A549 (cell line): ENCODE measurements around the gene TTC19. TPM values are rescaled to one million over a fixed set of nuclear protein-coding genes. Genes with fewer than 3 reads are reported as not detected.

Experiments used
- ATAC-seq, 2 experiments: fragments of 200-7000 bp in 1 of 2; fragments of >200 bp in 1 of 2; cut with Nextera tagmentation in 1 of 2; cut with Tn5 transposase in 1 of 2; 3 replicates each; pipeline versions ENCODE4 v1.8.0 to v1.9.1; 2018 to 2020; ENCODE audit warnings: mild to moderate bottlenecking in 1 of 2, moderate library complexity in 1 of 2
- CTCF ChIA-PET: fragments of 300-600 bp; sonication (Branson Sonifier 250); formaldehyde crosslinking; extraction: SDS; loops from one replicate; lab custom pipeline; 2021; ENCODE audit warnings: antibody characterized with exemption, inconsistent platforms; lab: Yijun Ruan, JAX
- POLR2A ChIA-PET: fragments of 350-600 bp; formaldehyde crosslinking; extraction: SDS; loops from one replicate; lab custom pipeline; 2021; ENCODE audit warnings: antibody characterized with exemption, inconsistent platforms; lab: Yijun Ruan, JAX
- DNase-seq, 2 experiments: peaks; one replicate each; pipeline versions ENCODE4 v3.0.0 to v3.0.0-alpha.2; 2011 to 2016; ENCODE audit warnings: low read depth in 1 of 2, low spot score in 1 of 2
- FAIRE-seq: peaks from 2 replicates; lab custom pipeline; 2011; peaks lifted over from hg19 to GRCh38; lab: Jason Lieb, UNC
- H3K27ac ChIP-seq, 2 experiments: fragments of >200 bp; sonication (Bioruptor Twin); formaldehyde crosslinking; 3 replicates each; pipeline ENCODE4 v1.5.1; 2016 to 2017
- H3K4me1 ChIP-seq: fragments of >200 bp; sonication (Bioruptor Twin); formaldehyde crosslinking; 3 replicates; pipeline ENCODE4 v1.6.1; 2016
- H3K4me2 ChIP-seq: fragments of >200 bp; sonication (Bioruptor Twin); formaldehyde crosslinking; 3 replicates; pipeline ENCODE4 v1.6.1; 2016
- H3K4me3 ChIP-seq: fragments of >200 bp; sonication (Bioruptor Twin); formaldehyde crosslinking; 3 replicates; pipeline ENCODE4 v1.5.1; 2016
- H3K9me3 ChIP-seq: fragments of >200 bp; sonication (Bioruptor Twin); formaldehyde crosslinking; 3 replicates; pipeline ENCODE4 v1.6.1; 2016
- CBX2 ChIP-seq: fragments of 200-600 bp; sonication (generic); IDR thresholded peaks from 2 replicates; pipeline ENCODE4 v1.6.1; 2016; ENCODE audit warnings: low read depth, mild to moderate bottlenecking, borderline replicate concordance
- CEBPB ChIP-seq, 2 experiments: fragments of >200 bp in 1 of 2; sonication (Bioruptor Twin) in 1 of 2; formaldehyde crosslinking in 1 of 2; IDR thresholded peaks; 2 replicates each; pipeline ENCODE4 v1.6.1; 2012 to 2016
- CHD4 ChIP-seq: fragments of 200-600 bp; sonication (generic); IDR thresholded peaks from 2 replicates; pipeline ENCODE4 v1.6.1; 2016; ENCODE audit warnings: antibody characterized with exemption, mild to moderate bottlenecking, borderline replicate concordance
- EP300 ChIP-seq, 2 experiments: fragments of >200 bp; sonication (Bioruptor Twin); formaldehyde crosslinking; IDR thresholded peaks; 2 replicates in 1 of 2; 3 replicates in 1 of 2; pipeline ENCODE4 v1.6.1; 2016 to 2017
- FOXS1 ChIP-seq: fragments of 250-450 bp; sonication (Bioruptor Pico); IDR thresholded peaks from 2 replicates; pipeline ENCODE4 v1.5.0; 2020; ENCODE audit warnings: mild to moderate bottlenecking, moderate library complexity
- GATA3 ChIP-seq: IDR thresholded peaks from 2 replicates; pipeline ENCODE4 v1.6.1; 2012; ENCODE audit warnings: borderline replicate concordance
- HDAC2 ChIP-seq: fragments of 200-600 bp; sonication (generic); IDR thresholded peaks from 2 replicates; pipeline ENCODE4 v1.6.1; 2016
- HEYL ChIP-seq: fragments of 250-450 bp; sonication (Bioruptor Pico); IDR thresholded peaks from 2 replicates; pipeline ENCODE4 v1.8.0; 2021; ENCODE audit warnings: mild to moderate bottlenecking, moderate library complexity
- HOXA7 ChIP-seq: fragments of 250-450 bp; sonication (Bioruptor Pico); IDR thresholded peaks from 2 replicates; pipeline ENCODE4 v1.5.0; 2020; ENCODE audit warnings: mild to moderate bottlenecking, moderate library complexity
- KDM1A ChIP-seq: fragments of 200-600 bp; sonication (generic); IDR thresholded peaks from 2 replicates; pipeline ENCODE4 v1.6.1; 2016; ENCODE audit warnings: low read depth, mild to moderate bottlenecking
- NFE2L2 ChIP-seq: fragments of 150-350 bp; conservative IDR thresholded peaks from 2 replicates; pipeline ENCODE4 v1.6.1; 2014; ENCODE audit warnings: low read length
- NR3C1 ChIP-seq: fragments of >200 bp; sonication (Bioruptor Twin); formaldehyde crosslinking; IDR thresholded peaks from 3 replicates; pipeline ENCODE4 v1.6.1; 2017
- PHF8 ChIP-seq: fragments of 200-600 bp; sonication (generic); IDR thresholded peaks from 2 replicates; pipeline ENCODE4 v1.6.1; 2016; ENCODE audit warnings: low read depth, mild to moderate bottlenecking, antibody characterized with exemption, moderate library complexity, borderline replicate concordance
- RFX5 ChIP-seq: fragments of 450-650 bp; IDR thresholded peaks from 2 replicates; pipeline ENCODE4 v1.7.1; 2014; ENCODE audit warnings: antibody characterized with exemption, mild to moderate bottlenecking, moderate library complexity
- SMC3 ChIP-seq: fragments of >200 bp; sonication (Bioruptor Twin); formaldehyde crosslinking; IDR thresholded peaks from 3 replicates; pipeline ENCODE4 v1.6.1; 2018; ENCODE audit warnings: inconsistent platforms
- SREBF2 ChIP-seq: fragments of 450-650 bp; IDR thresholded peaks from 2 replicates; pipeline ENCODE4 v1.6.1; 2014; ENCODE audit warnings: mild to moderate bottlenecking, moderate library complexity
- ZC3H11A ChIP-seq: fragments of 450-650 bp; IDR thresholded peaks from 2 replicates; pipeline ENCODE4 v1.6.1; 2014; ENCODE audit warnings: antibody characterized with exemption, mild to moderate bottlenecking
- WGBS: methylation state at CpG from one replicate; pipeline ENCODE4 v1.1.6; 2017; ENCODE audit errors: missing lambda C conversion rate; 5-methylcytosine and 5-hydroxymethylcytosine counted together
- polyA plus RNA-seq, 4 experiments: library from polyadenylated mRNA; depleted of rRNA in 3 of 4; stranded (reverse); fragments of >200 nt; fragmentation: RNase III in 1 of 4; extraction: RNeasy Plus Mini Kit Qiagen cat#74134 plus additional on column Dnase treatment in 1 of 4; gene quantifications; 2 replicates in 3 of 4; 3 replicates in 1 of 4; pipeline ENCODE4 v1.2.3, GENCODE V29; 2011 to 2017
- TF ChIP-seq, protein P1 (sequence below): fragments of 150-350 bp; IDR thresholded peaks from 2 replicates; pipeline ENCODE4 v1.6.1; 2014; ENCODE audit warnings: low read depth, mild to moderate bottlenecking, low read length
- TF ChIP-seq, protein P2 (sequence below): fragments of 200-600 bp; sonication (generic); IDR thresholded peaks from 2 replicates; pipeline ENCODE4 v1.6.1; 2016; ENCODE audit warnings: antibody characterized with exemption, mild to moderate bottlenecking, moderate library complexity
- TF ChIP-seq, protein P3 (sequence below): fragments of 450-650 bp; IDR thresholded peaks from 2 replicates; pipeline ENCODE4 v1.6.1; 2014; ENCODE audit warnings: antibody characterized with exemption
- TF ChIP-seq, protein P4 (sequence below): fragments of >200 bp; sonication (Bioruptor Twin); formaldehyde crosslinking; IDR thresholded peaks from 3 replicates; pipeline ENCODE4 v1.6.1; 2016
- TF ChIP-seq, protein P5 (sequence below): IDR thresholded peaks from 2 replicates; pipeline ENCODE4 v1.6.1; 2012

Gene TTC19
- polyA plus RNA-seq, 2 of the 4 experiments (the other 2 are of a cell fraction): 16.6 to 30.3 TPM

DNA sequence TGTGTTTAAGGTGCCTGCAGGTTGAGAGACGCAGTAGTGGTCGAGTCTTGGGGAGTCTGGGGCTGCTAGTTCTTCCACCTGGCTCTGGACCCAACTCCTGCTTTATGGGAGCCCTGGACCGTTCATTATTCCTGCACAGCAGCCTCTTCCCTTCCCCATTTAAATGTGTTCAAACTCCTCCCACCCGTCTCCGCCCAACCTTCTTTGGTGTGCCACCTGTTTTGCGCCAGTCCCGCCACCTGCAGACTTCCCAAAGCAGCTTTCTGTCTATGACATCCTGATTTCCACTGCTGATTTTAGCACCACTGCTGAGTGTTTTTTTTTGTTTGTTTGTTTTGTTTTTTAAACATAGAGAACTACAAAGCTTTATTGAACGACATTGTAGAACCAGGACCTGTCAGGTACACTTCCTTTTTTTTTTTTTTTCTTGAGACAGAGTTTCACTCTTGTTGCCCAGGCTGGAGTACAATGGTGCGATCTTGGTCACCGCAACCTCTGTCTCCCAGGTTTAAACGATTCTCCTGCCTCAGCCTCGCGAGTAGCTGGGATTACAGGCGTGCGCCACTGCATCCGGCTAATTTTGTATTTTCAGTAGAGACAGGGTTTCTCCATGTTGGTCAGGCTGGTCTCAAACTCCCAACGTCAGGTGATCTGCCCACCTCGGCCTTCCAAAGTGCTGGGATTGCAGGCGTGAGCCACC, 41.9 kb upstream of the TTC19 start:
- FAIRE-seq (no peak), DNase-seq (no peak), ATAC-seq (no peak)
- H3K4me2 ChIP-seq: no peak overlapping the region
- TF ChIP-seq, protein P1, sequence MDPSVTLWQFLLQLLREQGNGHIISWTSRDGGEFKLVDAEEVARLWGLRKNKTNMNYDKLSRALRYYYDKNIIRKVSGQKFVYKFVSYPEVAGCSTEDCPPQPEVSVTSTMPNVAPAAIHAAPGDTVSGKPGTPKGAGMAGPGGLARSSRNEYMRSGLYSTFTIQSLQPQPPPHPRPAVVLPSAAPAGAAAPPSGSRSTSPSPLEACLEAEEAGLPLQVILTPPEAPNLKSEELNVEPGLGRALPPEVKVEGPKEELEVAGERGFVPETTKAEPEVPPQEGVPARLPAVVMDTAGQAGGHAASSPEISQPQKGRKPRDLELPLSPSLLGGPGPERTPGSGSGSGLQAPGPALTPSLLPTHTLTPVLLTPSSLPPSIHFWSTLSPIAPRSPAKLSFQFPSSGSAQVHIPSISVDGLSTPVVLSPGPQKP: no peak
- no peak for TF ChIP-seq GATA3
- TF ChIP-seq HDAC2: no peak
- TF ChIP-seq NR3C1: no peak
- no peak for TF ChIP-seq SMC3
- TF ChIP-seq KDM1A: no peak
- TF ChIP-seq, protein P2, sequence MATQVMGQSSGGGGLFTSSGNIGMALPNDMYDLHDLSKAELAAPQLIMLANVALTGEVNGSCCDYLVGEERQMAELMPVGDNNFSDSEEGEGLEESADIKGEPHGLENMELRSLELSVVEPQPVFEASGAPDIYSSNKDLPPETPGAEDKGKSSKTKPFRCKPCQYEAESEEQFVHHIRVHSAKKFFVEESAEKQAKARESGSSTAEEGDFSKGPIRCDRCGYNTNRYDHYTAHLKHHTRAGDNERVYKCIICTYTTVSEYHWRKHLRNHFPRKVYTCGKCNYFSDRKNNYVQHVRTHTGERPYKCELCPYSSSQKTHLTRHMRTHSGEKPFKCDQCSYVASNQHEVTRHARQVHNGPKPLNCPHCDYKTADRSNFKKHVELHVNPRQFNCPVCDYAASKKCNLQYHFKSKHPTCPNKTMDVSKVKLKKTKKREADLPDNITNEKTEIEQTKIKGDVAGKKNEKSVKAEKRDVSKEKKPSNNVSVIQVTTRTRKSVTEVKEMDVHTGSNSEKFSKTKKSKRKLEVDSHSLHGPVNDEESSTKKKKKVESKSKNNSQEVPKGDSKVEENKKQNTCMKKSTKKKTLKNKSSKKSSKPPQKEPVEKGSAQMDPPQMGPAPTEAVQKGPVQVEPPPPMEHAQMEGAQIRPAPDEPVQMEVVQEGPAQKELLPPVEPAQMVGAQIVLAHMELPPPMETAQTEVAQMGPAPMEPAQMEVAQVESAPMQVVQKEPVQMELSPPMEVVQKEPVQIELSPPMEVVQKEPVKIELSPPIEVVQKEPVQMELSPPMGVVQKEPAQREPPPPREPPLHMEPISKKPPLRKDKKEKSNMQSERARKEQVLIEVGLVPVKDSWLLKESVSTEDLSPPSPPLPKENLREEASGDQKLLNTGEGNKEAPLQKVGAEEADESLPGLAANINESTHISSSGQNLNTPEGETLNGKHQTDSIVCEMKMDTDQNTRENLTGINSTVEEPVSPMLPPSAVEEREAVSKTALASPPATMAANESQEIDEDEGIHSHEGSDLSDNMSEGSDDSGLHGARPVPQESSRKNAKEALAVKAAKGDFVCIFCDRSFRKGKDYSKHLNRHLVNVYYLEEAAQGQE: no peak
- TF ChIP-seq FOXS1 (CRISPR knock-in tag): no peak
- TF ChIP-seq CHD4: no peak
- TF ChIP-seq, protein P3, sequence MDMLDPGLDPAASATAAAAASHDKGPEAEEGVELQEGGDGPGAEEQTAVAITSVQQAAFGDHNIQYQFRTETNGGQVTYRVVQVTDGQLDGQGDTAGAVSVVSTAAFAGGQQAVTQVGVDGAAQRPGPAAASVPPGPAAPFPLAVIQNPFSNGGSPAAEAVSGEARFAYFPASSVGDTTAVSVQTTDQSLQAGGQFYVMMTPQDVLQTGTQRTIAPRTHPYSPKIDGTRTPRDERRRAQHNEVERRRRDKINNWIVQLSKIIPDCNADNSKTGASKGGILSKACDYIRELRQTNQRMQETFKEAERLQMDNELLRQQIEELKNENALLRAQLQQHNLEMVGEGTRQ: no peak
- TF ChIP-seq CEBPB (IDR thresholded peaks at IDR 0.05): no peak
- no peak for TF ChIP-seq CBX2
- no peak for TF ChIP-seq NFE2L2
- no peak for TF ChIP-seq HEYL (CRISPR knock-in tag)
- no peak for TF ChIP-seq PHF8
- TF ChIP-seq, protein P4, sequence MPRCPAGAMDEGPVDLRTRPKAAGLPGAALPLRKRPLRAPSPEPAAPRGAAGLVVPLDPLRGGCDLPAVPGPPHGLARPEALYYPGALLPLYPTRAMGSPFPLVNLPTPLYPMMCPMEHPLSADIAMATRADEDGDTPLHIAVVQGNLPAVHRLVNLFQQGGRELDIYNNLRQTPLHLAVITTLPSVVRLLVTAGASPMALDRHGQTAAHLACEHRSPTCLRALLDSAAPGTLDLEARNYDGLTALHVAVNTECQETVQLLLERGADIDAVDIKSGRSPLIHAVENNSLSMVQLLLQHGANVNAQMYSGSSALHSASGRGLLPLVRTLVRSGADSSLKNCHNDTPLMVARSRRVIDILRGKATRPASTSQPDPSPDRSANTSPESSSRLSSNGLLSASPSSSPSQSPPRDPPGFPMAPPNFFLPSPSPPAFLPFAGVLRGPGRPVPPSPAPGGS: no peak
- no peak for TF ChIP-seq EP300 (IDR thresholded peaks at IDR 0.05)
- ChIA-PET POLR2A (no interaction called here), CTCF (interaction anchor here (1.9 to 8.2 kb wide), 3 partner anchors 8 to 41 kb away, joined by 6 to 72 read pairs (median 18); partner anchors contain the start of genes ADORA2B, TTC19 and ZSWIM7)
- peaks cover 38% of the 10 kb centered on the region for H3K4me1 ChIP-seq
- H3K9me3 ChIP-seq: no peaks in the 10 kb centered on the region
- 93% methylated on average over 18 of the region's 19 CpGs for WGBS
- no peak overlapping the region for H3K4me3 ChIP-seq
- peak overlapping the region in 1 of 2 experiments; percentile 73; a peak in 3 of 6 replicates for H3K27ac ChIP-seq

DNA sequence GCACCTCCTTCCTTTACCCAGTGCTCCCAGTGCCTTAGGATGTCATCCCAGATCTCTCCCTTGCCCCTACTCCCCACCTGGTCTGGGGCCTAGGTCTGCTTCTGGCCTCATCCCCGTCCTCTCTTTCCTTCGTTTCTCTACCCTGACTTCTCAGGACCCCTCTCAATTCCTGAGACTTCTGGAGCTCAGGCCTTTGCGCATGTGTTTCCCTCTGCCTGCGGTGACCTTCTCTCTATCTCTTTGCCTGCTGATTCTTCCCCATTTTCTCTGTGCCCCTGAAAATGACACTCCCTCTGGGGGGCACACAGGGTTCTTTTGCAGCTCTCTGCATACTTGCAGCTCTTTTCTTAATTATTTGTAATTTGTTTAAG, 41.2 kb upstream of the TTC19 start:
- Histone ChIP-seq H3K9me3 (no peaks in the 10 kb centered on the region), H3K4me1 (peaks cover 45% of the 10 kb centered on the region), H3K27ac (peak overlapping the region; percentile 69 to 73), H3K4me3 (no peak overlapping the region), H3K4me2 (peak overlapping the region; percentile 58)
- POLR2A ChIA-PET: interaction anchor here (1.5 kb wide), 1 partner anchor 41 kb away, joined by 15 read pairs; the partner anchor contains the start of genes TTC19 and ZSWIM7
- CTCF ChIA-PET: interaction anchor here (1.1 to 8.2 kb wide), 6 partner anchors 9 to 130 kb away, joined by 3 to 72 read pairs (median 10); partner anchors contain the start of genes ADORA2B, TTC19 and ZSWIM7
- ATAC-seq (peak; percentile 35 to 46; a peak in 5 of 6 replicates), DNase-seq (no peak), FAIRE-seq (no peak)
- no peak for TF ChIP-seq RFX5
- TF ChIP-seq SREBF2: no peak
- no peak for TF ChIP-seq NFE2L2
- TF ChIP-seq, protein P3: no peak
- no peak for TF ChIP-seq HOXA7 (CRISPR knock-in tag)
- TF ChIP-seq, protein P5, sequence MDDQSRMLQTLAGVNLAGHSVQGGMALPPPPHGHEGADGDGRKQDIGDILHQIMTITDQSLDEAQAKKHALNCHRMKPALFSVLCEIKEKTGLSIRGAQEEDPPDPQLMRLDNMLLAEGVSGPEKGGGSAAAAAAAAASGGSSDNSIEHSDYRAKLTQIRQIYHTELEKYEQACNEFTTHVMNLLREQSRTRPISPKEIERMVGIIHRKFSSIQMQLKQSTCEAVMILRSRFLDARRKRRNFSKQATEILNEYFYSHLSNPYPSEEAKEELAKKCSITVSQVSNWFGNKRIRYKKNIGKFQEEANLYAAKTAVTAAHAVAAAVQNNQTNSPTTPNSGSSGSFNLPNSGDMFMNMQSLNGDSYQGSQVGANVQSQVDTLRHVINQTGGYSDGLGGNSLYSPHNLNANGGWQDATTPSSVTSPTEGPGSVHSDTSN: no peak
- TF ChIP-seq ZC3H11A: no peak
- 94% methylated on average over 4 of the region's 4 CpGs for WGBS
